ENCODE measurements around the gene RPTOR. TPM values are rescaled to one million over a fixed set of nuclear protein-coding genes. Genes with fewer than 3 reads are reported as not detected.

The RPTOR gene
- total and polyA plus RNA-seq, 2 experiments from 2014 or later: 6.6 to 16.1 TPM

DNA sequence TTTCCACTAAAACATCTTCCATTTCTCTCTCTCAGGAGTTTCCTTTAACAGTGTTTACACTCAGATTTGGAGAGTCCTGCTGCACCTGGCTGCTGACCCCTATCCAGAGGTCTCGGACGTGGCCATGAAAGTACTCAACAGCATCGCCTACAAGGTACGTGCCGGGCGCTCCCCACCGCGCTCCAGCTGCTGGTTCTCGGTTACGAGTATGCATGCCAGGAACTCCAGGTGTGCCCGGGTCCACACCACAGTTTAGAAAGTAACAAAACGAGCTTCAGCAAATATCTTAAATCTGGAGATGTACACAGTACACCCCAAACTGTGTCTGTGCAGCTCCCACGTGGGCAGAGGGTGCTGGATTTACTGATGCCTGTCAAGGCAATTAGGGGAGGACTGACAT lies 364.1 kb downstream of the RPTOR start:
- no peak overlapping the region for H3K4me3 ChIP-seq
- DNase-seq: no peak
- in situ Hi-C loops (cut with MboI): no loop called here

GRCh38 chr17:80909635-80910034 lies 365.0 kb downstream of the RPTOR start:
- no peaks in the 10 kb centered on the region for H3F3A ChIP-seq (ENCODE audit: insufficient read depth)
- no peak overlapping the region for H3K27ac ChIP-seq
- H3K9me2 ChIP-seq (ENCODE audit: insufficient read depth): no peaks in the 10 kb centered on the region
- no peaks in the 10 kb centered on the region for H3K9me3 ChIP-seq (ENCODE audit: low read depth)
- no peak for DNase-seq
- TF ChIP-seq EZH2 (IDR thresholded peaks at IDR 0.05; ENCODE audit: insufficient read depth, poor library complexity, severe bottlenecking): no peak
- no peak for TF ChIP-seq EZH2phosphoT487 (IDR thresholded peaks at IDR 0.05; ENCODE audit: insufficient read depth, low read depth)
- H2AFZ ChIP-seq: no peak overlapping the region
- H3K4me3 ChIP-seq: no peak overlapping the region
- in situ Hi-C loops (cut with MboI): no loop called here
- H3K4me1 ChIP-seq (ENCODE audit: insufficient read depth): no peaks in the 10 kb centered on the region
- H4K20me1 ChIP-seq (ENCODE audit: insufficient read depth): no peaks in the 10 kb centered on the region
- no peaks in the 10 kb centered on the region; the same call in 1 of the 2 replicates for H3K36me3 ChIP-seq (ENCODE audit: low read depth)
- no peaks in the 10 kb centered on the region for H3K27me3 ChIP-seq (replicated peaks; ENCODE audit: insufficient read depth)
- H3K79me2 ChIP-seq (ENCODE audit: insufficient read depth): no peaks in the 10 kb centered on the region
- H3K4me2 ChIP-seq (ENCODE audit: unreplicated experiment): no peak overlapping the region
- H3K9ac ChIP-seq: no peak overlapping the region
- WGBS, 2 experiments (ENCODE audit: low coverage in 1 of 2, low lambda C conversion rate in 2 of 2, missing lambda C conversion rate in 2 of 2): 91 to 100% methylated on average over 2 of the region's 2 CpGs

More for the DNA sequence above, 364.1 kb downstream of the RPTOR start:
- H3K79me2 ChIP-seq (ENCODE audit: insufficient read depth): no peaks in the 10 kb centered on the region
- no peaks in the 10 kb centered on the region for H3K9me3 ChIP-seq (ENCODE audit: low read depth)
- H3K4me1 ChIP-seq (ENCODE audit: insufficient read depth): no peaks in the 10 kb centered on the region
- WGBS, 2 experiments (ENCODE audit: low coverage in 1 of 2, low lambda C conversion rate in 2 of 2, missing lambda C conversion rate in 2 of 2): 95 to 98% methylated on average over 13 of the region's 13 CpGs
- H3K9ac ChIP-seq: no peak overlapping the region
- no peaks in the 10 kb centered on the region for H3F3A ChIP-seq (ENCODE audit: insufficient read depth)
- no peaks in the 10 kb centered on the region for H4K20me1 ChIP-seq (ENCODE audit: insufficient read depth)
- no peak overlapping the region for H2AFZ ChIP-seq
- H3K36me3 ChIP-seq (ENCODE audit: low read depth): no peaks in the 10 kb centered on the region; the same call in 1 of the 2 replicates
- H3K27me3 ChIP-seq (replicated peaks; ENCODE audit: insufficient read depth): no peaks in the 10 kb centered on the region
- H3K27ac ChIP-seq: no peak overlapping the region
- TF ChIP-seq EZH2 (IDR thresholded peaks at IDR 0.05; ENCODE audit: insufficient read depth, poor library complexity, severe bottlenecking): no peak
- no peak for TF ChIP-seq EZH2phosphoT487 (IDR thresholded peaks at IDR 0.05; ENCODE audit: insufficient read depth, low read depth)
- H3K9me2 ChIP-seq (ENCODE audit: insufficient read depth): no peaks in the 10 kb centered on the region
- H3K4me2 ChIP-seq (ENCODE audit: unreplicated experiment): no peak overlapping the region

DNA sequence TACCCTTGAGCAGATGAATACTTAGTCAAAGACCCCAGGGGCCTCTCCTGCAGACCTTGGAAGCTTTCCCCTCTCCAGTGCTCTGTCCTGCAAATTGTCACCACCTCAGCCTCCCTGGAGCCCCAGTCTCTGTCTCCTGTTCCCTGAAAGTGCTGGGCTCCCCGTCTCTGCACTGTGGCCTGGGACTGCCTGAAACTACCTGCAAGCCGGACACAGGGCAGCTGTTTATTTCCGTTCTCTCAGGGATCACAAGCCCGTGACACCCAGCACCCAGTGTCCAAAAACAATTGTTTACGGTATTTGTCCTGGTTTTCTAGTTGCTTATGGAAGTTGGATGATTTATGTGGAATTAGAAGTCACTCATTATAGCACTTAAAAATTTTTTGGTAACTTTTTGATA lies 365.4 kb downstream of the RPTOR start:
- Histone ChIP-seq H3K27me3 (replicated peaks; ENCODE audit: insufficient read depth) (no peaks in the 10 kb centered on the region), H3K9ac (no peak overlapping the region), H3K9me2 (ENCODE audit: insufficient read depth) (no peaks in the 10 kb centered on the region), H3K79me2 (ENCODE audit: insufficient read depth) (no peaks in the 10 kb centered on the region), H3F3A (ENCODE audit: insufficient read depth) (no peaks in the 10 kb centered on the region), H2AFZ (no peak overlapping the region), H3K4me3 (no peak overlapping the region), H3K9me3 (ENCODE audit: low read depth) (no peaks in the 10 kb centered on the region), H3K27ac (no peak overlapping the region), H3K4me2 (ENCODE audit: unreplicated experiment) (no peak overlapping the region), H4K20me1 (ENCODE audit: insufficient read depth) (no peaks in the 10 kb centered on the region), H3K36me3 (ENCODE audit: low read depth) (no peaks in the 10 kb centered on the region; the same call in 1 of the 2 replicates), H3K4me1 (ENCODE audit: insufficient read depth) (no peaks in the 10 kb centered on the region)
- 98 to 99% methylated on average over 5 of the region's 5 CpGs for WGBS, 2 experiments (ENCODE audit: low coverage in 1 of 2, low lambda C conversion rate in 2 of 2, missing lambda C conversion rate in 2 of 2)
- in situ Hi-C loops (cut with MboI): no loop called here
- no peak for DNase-seq
- no peak for TF ChIP-seq EZH2 (IDR thresholded peaks at IDR 0.05; ENCODE audit: insufficient read depth, poor library complexity, severe bottlenecking)
- no peak for TF ChIP-seq EZH2phosphoT487 (IDR thresholded peaks at IDR 0.05; ENCODE audit: insufficient read depth, low read depth)

DNA sequence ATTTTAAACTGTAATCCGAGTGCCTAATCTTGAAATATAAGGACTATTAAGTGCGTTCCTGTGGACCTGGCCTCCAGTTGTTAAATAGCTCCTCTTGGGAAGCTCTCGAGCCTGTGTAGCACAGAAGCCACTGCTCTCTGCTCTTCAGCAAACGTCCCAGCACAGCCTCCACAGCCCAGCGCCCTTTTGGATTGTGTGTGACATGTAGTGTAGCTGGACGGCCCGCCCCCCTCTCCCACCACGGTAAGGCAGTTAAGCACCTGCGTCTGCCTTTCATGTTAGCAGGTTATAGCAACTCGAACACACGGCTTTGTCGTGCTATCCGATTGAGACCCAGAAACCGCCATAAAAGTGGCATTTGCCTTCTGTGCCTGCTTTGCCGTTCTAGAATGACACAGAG lies 367.8 kb downstream of the RPTOR start:
- H4K20me1 ChIP-seq (ENCODE audit: insufficient read depth): no peaks in the 10 kb centered on the region
- no peaks in the 10 kb centered on the region; the same call in 1 of the 2 replicates for H3K36me3 ChIP-seq (ENCODE audit: low read depth)
- no peaks in the 10 kb centered on the region for H3K4me1 ChIP-seq (ENCODE audit: insufficient read depth)
- in situ Hi-C loops (cut with MboI): no loop called here
- H3K4me3 ChIP-seq: no peak overlapping the region
- no peak for TF ChIP-seq EZH2 (IDR thresholded peaks at IDR 0.05; ENCODE audit: insufficient read depth, poor library complexity, severe bottlenecking)
- no peak for TF ChIP-seq EZH2phosphoT487 (IDR thresholded peaks at IDR 0.05; ENCODE audit: insufficient read depth, low read depth)
- H3K4me2 ChIP-seq (ENCODE audit: unreplicated experiment): no peak overlapping the region
- H3K27ac ChIP-seq: no peak overlapping the region
- H3F3A ChIP-seq (ENCODE audit: insufficient read depth): no peaks in the 10 kb centered on the region
- H3K9me3 ChIP-seq (ENCODE audit: low read depth): no peaks in the 10 kb centered on the region
- no peaks in the 10 kb centered on the region for H3K9me2 ChIP-seq (ENCODE audit: insufficient read depth)
- H2AFZ ChIP-seq: no peak overlapping the region
- no peak for DNase-seq
- no peak overlapping the region for H3K9ac ChIP-seq
- 89 to 90% methylated on average over 15 of the region's 15 CpGs for WGBS, 2 experiments (ENCODE audit: low coverage in 1 of 2, low lambda C conversion rate in 2 of 2, missing lambda C conversion rate in 2 of 2)
- no peaks in the 10 kb centered on the region for H3K79me2 ChIP-seq (ENCODE audit: insufficient read depth)
- no peaks in the 10 kb centered on the region for H3K27me3 ChIP-seq (replicated peaks; ENCODE audit: insufficient read depth)
